Liver (tissue), 9 donors: ENCODE results near the gene HDAC6. TPM values are rescaled to one million over a fixed set of nuclear protein-coding genes. Genes with fewer than 3 reads are reported as not detected.

Source experiments
- DNase-seq: peaks from one replicate; pipeline ENCODE4 v3.0.0-alpha.2; 2017; ENCODE audit warnings: low spot score
- H3K27ac ChIP-seq, 2 donors: one replicate each; pipeline ENCODE4 v1.7.0; 2013; ENCODE audit warnings: inconsistent platforms in 2 of 2, low read length in 2 of 2, control low read depth in 1 of 2, low read depth in 1 of 2, mild to moderate bottlenecking in 1 of 2
- H3K27me3 ChIP-seq, 4 donors: one replicate each; pipeline versions ENCODE4 v1.6.1 to v1.7.0; 2013; ENCODE audit warnings: low read length in 3 of 4, inconsistent platforms in 1 of 4, mild to moderate bottlenecking in 1 of 4, moderate library complexity in 1 of 4; ENCODE audit not compliant: control insufficient read depth in 4 of 4, insufficient read depth in 4 of 4
- H3K36me3 ChIP-seq, 4 donors: one replicate each; pipeline versions ENCODE4 v1.6.1 to v1.7.0; 2013; ENCODE audit warnings: low read length in 3 of 4, mild to moderate bottlenecking in 3 of 4, low read depth in 1 of 4, moderate library complexity in 1 of 4; ENCODE audit not compliant: control insufficient read depth in 4 of 4, insufficient read depth in 3 of 4
- H3K4me1 ChIP-seq, 4 donors: one replicate each; pipeline versions ENCODE4 v1.6.1 to v1.7.0; 2013; ENCODE audit warnings: low read length in 3 of 4, mild to moderate bottlenecking in 3 of 4, moderate library complexity in 1 of 4; ENCODE audit not compliant: control insufficient read depth in 4 of 4, insufficient read depth in 4 of 4
- H3K4me3 ChIP-seq, 3 donors: one replicate each; pipeline versions ENCODE4 v1.6.1 to v1.7.0; 2013; ENCODE audit warnings: low read length in 3 of 3, control low read depth in 1 of 3, low read depth in 1 of 3, mild to moderate bottlenecking in 1 of 3
- H3K9ac ChIP-seq, 2 donors: one replicate each; pipeline ENCODE4 v1.7.0; 2013; ENCODE audit warnings: low read length in 2 of 2, mild to moderate bottlenecking in 2 of 2, moderate library complexity in 2 of 2, control low read depth in 1 of 2, low read depth in 1 of 2
- H3K9me3 ChIP-seq, 4 donors: one replicate each; pipeline versions ENCODE4 v1.6.1 to v1.7.0; 2013; ENCODE audit warnings: low read length in 3 of 4; ENCODE audit not compliant: control insufficient read depth in 4 of 4
- EGR1 ChIP-seq, 2 donors: IDR thresholded peaks; 2 replicates each; pipeline ENCODE4 v1.6.1; 2016 to 2018; ENCODE audit warnings: antibody characterized with exemption in 2 of 2, low read depth in 2 of 2
- FOXA2 ChIP-seq: IDR thresholded peaks from 2 replicates; pipeline ENCODE4 v1.6.1; 2016; ENCODE audit warnings: antibody characterized with exemption
- GABPA ChIP-seq, 2 donors: IDR thresholded peaks in 1 of 2; conservative IDR thresholded peaks in 1 of 2; 2 replicates each; pipeline ENCODE4 v1.6.1; 2016; ENCODE audit warnings: antibody characterized with exemption in 2 of 2, mild to moderate bottlenecking in 1 of 2, moderate library complexity in 1 of 2
- HNF4G ChIP-seq: IDR thresholded peaks from 2 replicates; pipeline ENCODE4 v1.6.1; 2016; ENCODE audit warnings: antibody characterized with exemption
- JUND ChIP-seq, 2 donors: IDR thresholded peaks; 2 replicates each; pipeline ENCODE4 v1.6.1; 2016; ENCODE audit warnings: antibody characterized with exemption in 2 of 2
- NR2F2 ChIP-seq: IDR thresholded peaks from 2 replicates; pipeline ENCODE4 v1.6.1; 2016; ENCODE audit warnings: antibody characterized with exemption
- RAD21 ChIP-seq, 2 donors: IDR thresholded peaks; 2 replicates each; pipeline ENCODE4 v1.6.1; 2016; ENCODE audit warnings: antibody characterized with exemption in 2 of 2, mild to moderate bottlenecking in 2 of 2
- RXRA ChIP-seq, 2 donors: IDR thresholded peaks; 2 replicates each; pipeline ENCODE4 v1.6.1; 2017 to 2018; ENCODE audit warnings: antibody characterized with exemption in 2 of 2, mild to moderate bottlenecking in 1 of 2
- TAF1 ChIP-seq: conservative IDR thresholded peaks from 2 replicates; pipeline ENCODE4 v1.6.1; 2016; ENCODE audit warnings: antibody characterized with exemption, mild to moderate bottlenecking
- YY1 ChIP-seq: IDR thresholded peaks from 2 replicates; pipeline ENCODE4 v1.6.1; 2016; ENCODE audit warnings: antibody characterized with exemption, mild to moderate bottlenecking
- WGBS: extraction: QIAGEN DNeasy Blood & Tissue Kit; methylation state at CpG from one replicate; pipeline ENCODE4 v1.1.7; 2013; 5-methylcytosine and 5-hydroxymethylcytosine counted together
- polyA plus RNA-seq, 2 donors: library from polyadenylated mRNA; stranded (reverse) in 1 of 2; unstranded in 1 of 2; fragments of 200-250 nt in 1 of 2; fragments of >200 nt in 1 of 2; fragmentation: Nextera tagmentation in 1 of 2; extraction: Ambion mirVana in 1 of 2; gene quantifications; one replicate each; pipeline versions ENCODE4 v1.2.1 to v1.2.3, GENCODE V29; 2013 to 2015
- total RNA-seq, 2 donors: library from RNA; depleted of rRNA; stranded (reverse); fragments of >200 nt; gene quantifications; one replicate each; pipeline ENCODE4 v1.2.3, GENCODE V29; 2014
- TF ChIP-seq, protein P1 (sequence below): IDR thresholded peaks from 2 replicates; pipeline ENCODE4 v1.6.1; 2016; ENCODE audit warnings: antibody characterized with exemption
- TF ChIP-seq, protein P2 (sequence below): IDR thresholded peaks from 2 replicates; pipeline ENCODE4 v1.6.1; 2016; ENCODE audit warnings: antibody characterized with exemption
- TF ChIP-seq, protein P3 (sequence below): fragments of 150-350 bp; IDR thresholded peaks from 2 replicates; pipeline ENCODE4 v1.5.1; 2017; ENCODE audit warnings: improper control_type of control experiment, low read depth, low read length; ENCODE audit not compliant: missing input control
- donor health status: healthy.
- donor health status: healthy.
- donor health status: healthy.
- donor health status: healthy.
- donor health status: healthy.

The HDAC6 gene
- total and polyA plus RNA-seq, 4 donors: 48.1 to 80.5 (median 56.8) TPM

DNA sequence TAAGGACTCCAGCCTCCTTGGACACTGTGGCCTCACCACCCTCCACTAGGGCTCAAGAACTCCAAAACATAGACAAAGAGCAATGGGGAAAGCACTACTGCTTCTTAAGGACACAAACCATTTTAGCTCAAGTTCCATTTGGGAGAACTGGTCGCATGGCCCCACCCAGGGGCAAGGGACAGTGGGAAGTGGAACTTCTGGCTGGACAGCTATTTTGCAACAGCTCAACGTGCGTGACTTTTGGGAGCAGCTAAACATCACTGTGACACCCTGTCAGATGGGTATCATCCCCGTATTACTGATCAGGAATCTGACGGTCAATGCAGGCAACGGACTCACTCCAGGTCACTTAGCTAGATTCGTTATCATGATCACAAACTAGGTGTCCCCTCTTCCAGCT lies 49.4 kb upstream of the HDAC6 start (continued):
- TF ChIP-seq, protein P1, sequence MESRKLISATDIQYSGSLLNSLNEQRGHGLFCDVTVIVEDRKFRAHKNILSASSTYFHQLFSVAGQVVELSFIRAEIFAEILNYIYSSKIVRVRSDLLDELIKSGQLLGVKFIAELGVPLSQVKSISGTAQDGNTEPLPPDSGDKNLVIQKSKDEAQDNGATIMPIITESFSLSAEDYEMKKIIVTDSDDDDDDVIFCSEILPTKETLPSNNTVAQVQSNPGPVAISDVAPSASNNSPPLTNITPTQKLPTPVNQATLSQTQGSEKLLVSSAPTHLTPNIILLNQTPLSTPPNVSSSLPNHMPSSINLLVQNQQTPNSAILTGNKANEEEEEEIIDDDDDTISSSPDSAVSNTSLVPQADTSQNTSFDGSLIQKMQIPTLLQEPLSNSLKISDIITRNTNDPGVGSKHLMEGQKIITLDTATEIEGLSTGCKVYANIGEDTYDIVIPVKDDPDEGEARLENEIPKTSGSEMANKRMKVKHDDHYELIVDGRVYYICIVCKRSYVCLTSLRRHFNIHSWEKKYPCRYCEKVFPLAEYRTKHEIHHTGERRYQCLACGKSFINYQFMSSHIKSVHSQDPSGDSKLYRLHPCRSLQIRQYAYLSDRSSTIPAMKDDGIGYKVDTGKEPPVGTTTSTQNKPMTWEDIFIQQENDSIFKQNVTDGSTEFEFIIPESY: no peak
- TF ChIP-seq, protein P2, sequence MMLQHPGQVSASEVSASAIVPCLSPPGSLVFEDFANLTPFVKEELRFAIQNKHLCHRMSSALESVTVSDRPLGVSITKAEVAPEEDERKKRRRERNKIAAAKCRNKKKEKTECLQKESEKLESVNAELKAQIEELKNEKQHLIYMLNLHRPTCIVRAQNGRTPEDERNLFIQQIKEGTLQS: no peak
- TF ChIP-seq, protein P3, sequence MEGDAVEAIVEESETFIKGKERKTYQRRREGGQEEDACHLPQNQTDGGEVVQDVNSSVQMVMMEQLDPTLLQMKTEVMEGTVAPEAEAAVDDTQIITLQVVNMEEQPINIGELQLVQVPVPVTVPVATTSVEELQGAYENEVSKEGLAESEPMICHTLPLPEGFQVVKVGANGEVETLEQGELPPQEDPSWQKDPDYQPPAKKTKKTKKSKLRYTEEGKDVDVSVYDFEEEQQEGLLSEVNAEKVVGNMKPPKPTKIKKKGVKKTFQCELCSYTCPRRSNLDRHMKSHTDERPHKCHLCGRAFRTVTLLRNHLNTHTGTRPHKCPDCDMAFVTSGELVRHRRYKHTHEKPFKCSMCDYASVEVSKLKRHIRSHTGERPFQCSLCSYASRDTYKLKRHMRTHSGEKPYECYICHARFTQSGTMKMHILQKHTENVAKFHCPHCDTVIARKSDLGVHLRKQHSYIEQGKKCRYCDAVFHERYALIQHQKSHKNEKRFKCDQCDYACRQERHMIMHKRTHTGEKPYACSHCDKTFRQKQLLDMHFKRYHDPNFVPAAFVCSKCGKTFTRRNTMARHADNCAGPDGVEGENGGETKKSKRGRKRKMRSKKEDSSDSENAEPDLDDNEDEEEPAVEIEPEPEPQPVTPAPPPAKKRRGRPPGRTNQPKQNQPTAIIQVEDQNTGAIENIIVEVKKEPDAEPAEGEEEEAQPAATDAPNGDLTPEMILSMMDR: no peak

DNA sequence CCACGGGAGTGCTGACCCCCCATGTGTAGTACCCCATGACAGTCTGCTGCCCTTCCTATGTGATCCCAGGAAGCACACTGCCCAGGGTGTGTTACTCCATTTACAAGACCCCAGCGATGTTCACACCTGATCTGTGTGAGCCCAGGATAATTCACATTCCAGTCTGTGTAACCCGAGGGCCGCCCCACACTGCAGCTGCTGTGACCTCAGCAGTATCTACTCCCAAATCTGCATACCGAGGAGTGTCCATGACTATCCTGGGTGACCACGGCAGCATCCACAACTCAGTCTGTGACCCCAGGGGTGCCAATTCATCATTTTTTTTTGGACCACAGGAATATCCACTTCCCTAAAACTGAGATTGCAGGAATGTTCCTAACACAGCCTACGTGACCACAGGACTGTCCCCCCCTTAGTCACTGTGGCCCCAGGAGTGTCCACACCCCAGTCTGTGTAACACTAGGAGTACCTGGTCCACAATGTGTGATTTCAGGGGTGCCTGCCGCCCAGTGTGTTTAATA lies 48.1 kb upstream of the HDAC6 start:
- Histone ChIP-seq H3K27me3 (no peaks in the 10 kb centered on the region), H3K9ac (no peak overlapping the region), H3K4me3 (no peak overlapping the region), H3K27ac (no peak overlapping the region), H3K9me3 (no peaks in the 10 kb centered on the region), H3K36me3 (no peaks in the 10 kb centered on the region), H3K4me1 (no peaks in the 10 kb centered on the region)
- no peak for DNase-seq
- 80% methylated on average over 8 of the region's 8 CpGs for WGBS
- TF ChIP-seq HNF4G (no peak), FOXA2 (no peak), GABPA (IDR thresholded peaks at IDR 0.05 in 1 of 2, conservative IDR thresholded peaks at IDR 0.05 in 1 of 2) (no peak)

DNA sequence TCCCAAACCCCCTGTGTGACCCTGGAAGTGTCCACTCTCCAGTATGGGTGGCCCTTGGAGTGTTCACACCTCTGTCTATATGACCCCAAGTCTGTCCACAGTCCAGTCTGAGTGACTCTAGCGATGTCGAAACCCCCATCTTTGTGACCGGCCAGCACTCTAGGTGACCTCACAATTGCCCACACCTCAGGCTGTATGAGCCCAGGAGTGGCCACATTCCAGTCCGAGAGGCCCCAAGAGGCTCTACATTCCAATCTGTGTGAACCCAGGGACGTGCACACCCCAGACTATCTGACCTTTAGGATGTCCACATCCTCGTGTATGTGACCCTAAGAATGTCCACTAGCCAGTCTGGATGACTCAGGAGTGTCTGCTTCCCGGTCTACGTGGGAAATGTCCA lies 47.6 kb upstream of the HDAC6 start:
- H3K9ac ChIP-seq: no peak overlapping the region
- no peak overlapping the region for H3K27ac ChIP-seq
- H3K36me3 ChIP-seq: no peaks in the 10 kb centered on the region
- H3K4me3 ChIP-seq: no peak overlapping the region
- H3K27me3 ChIP-seq: no peaks in the 10 kb centered on the region
- H3K9me3 ChIP-seq: no peaks in the 10 kb centered on the region
- 67% methylated on average over 8 of the region's 8 CpGs for WGBS
- TF ChIP-seq YY1 (no peak), JUND (IDR thresholded peaks at IDR 0.05) (no peak), RXRA (IDR thresholded peaks at IDR 0.05) (no peak), EGR1 (IDR thresholded peaks at IDR 0.05; ENCODE audit: low read depth in 2 of 2) (no peak), FOXA2 (no peak), TAF1 (no peak), RAD21 (IDR thresholded peaks at IDR 0.05) (no peak), NR2F2 (no peak)
- TF ChIP-seq, protein P2: no peak
- TF ChIP-seq, protein P3: no peak
- TF ChIP-seq, protein P1: no peak
- H3K4me1 ChIP-seq: no peaks in the 10 kb centered on the region
- no peak for DNase-seq
